GM12878 (cell line): ENCODE results near the gene TATDN2. TPM values are rescaled to one million over a fixed set of nuclear protein-coding genes. Genes with fewer than 3 reads are reported as not detected.

Source experiments
- ATAC-seq: fragments of 200-7000 bp; cut with Tn5 transposase; 3 replicates; pipeline ENCODE4 v1.9.1; 2020; ENCODE audit warnings: mild to moderate bottlenecking, moderate library complexity
- BruUV-seq: library from RNA; stranded (reverse); fragments of 400-500 nt; replicated peaks from 2 replicates; lab custom pipeline; 2021; lab: Mats Ljungman, UMichigan
- CTCF ChIA-PET: fragments of 300-600 bp; sonication (Branson Sonifier 250); formaldehyde crosslinking; extraction: SDS; loops from one replicate; lab custom pipeline; 2021; ENCODE audit warnings: inconsistent platforms; lab: Yijun Ruan, JAX
- POLR2A ChIA-PET: fragments of 350-600 bp; formaldehyde crosslinking; extraction: SDS; loops from one replicate; lab custom pipeline; 2021; ENCODE audit warnings: inconsistent platforms; lab: Charles Lee
- RAD21 ChIA-PET: fragments of 300-600 bp; sonication (Branson Sonifier 250); formaldehyde crosslinking; loops from one replicate; lab custom pipeline; 2023; ENCODE audit warnings: antibody characterized with exemption; ENCODE audit not compliant: unreplicated experiment; lab: Charles Lee
- SMC1A ChIA-PET: fragments of 300-600 bp; sonication (Branson Sonifier 250); formaldehyde crosslinking; loops from one replicate; lab custom pipeline; 2023; ENCODE audit not compliant: unreplicated experiment, uncharacterized antibody; lab: Charles Lee
- DNase-seq: peaks from one replicate; pipeline ENCODE4 v3.0.0-alpha.2; 2011; ENCODE audit warnings: low read depth, low spot score
- FAIRE-seq: peaks from 3 replicates; lab custom pipeline; 2011; peaks lifted over from hg19 to GRCh38; lab: Jason Lieb, UNC
- H2AFZ ChIP-seq: 2 replicates; pipeline ENCODE4 v1.6.0; 2011; ENCODE audit warnings: low read depth, low read length, control low read depth; ENCODE audit not compliant: control insufficient read depth
- H3K27ac ChIP-seq: 2 replicates; pipeline ENCODE4 v1.5.1; 2011; ENCODE audit warnings: control low read depth; ENCODE audit not compliant: control insufficient read depth, insufficient read depth
- H3K27me3 ChIP-seq, 2 experiments: replicated peaks in 1 of 2; 2 replicates each; pipeline versions ENCODE4 v1.6.0 to v1.6.1; 2011; ENCODE audit warnings: low read length in 1 of 2; ENCODE audit not compliant: control insufficient read depth in 2 of 2, insufficient read depth in 2 of 2
- H3K36me3 ChIP-seq, 2 experiments: 2 replicates each; pipeline ENCODE4 v1.5.1; 2011; ENCODE audit warnings: low read length in 1 of 2; ENCODE audit not compliant: control insufficient read depth in 2 of 2, insufficient read depth in 2 of 2
- H3K4me1 ChIP-seq: 2 replicates; pipeline ENCODE4 v1.6.1; 2011; ENCODE audit warnings: mild to moderate bottlenecking, low read length, moderate library complexity, mixed read lengths; ENCODE audit not compliant: control insufficient read depth, insufficient read depth
- H3K4me2 ChIP-seq: 2 replicates; pipeline ENCODE4 v1.6.0; 2011; ENCODE audit warnings: control low read depth; ENCODE audit not compliant: control insufficient read depth, insufficient read depth
- H3K4me3 ChIP-seq: fragments of 200-600 bp; sonication (generic); 2 replicates; pipeline ENCODE4 v1.5.1; 2016
- H3K79me2 ChIP-seq: 2 replicates; pipeline ENCODE4 v1.6.0; 2011; ENCODE audit warnings: low read length; ENCODE audit not compliant: control insufficient read depth, insufficient read depth
- H3K9ac ChIP-seq: 2 replicates; pipeline ENCODE4 v1.8.0; 2011; ENCODE audit warnings: low read length, control low read depth, mixed read lengths; ENCODE audit not compliant: control insufficient read depth, insufficient read depth
- H3K9me3 ChIP-seq: replicated peaks from 3 replicates; pipeline ENCODE4 v1.5.1; 2011; ENCODE audit warnings: mild to moderate bottlenecking, low read length; ENCODE audit not compliant: control insufficient read depth, insufficient read depth
- H4K20me1 ChIP-seq: 2 replicates; pipeline ENCODE4 v1.6.0; 2011; ENCODE audit not compliant: control insufficient read depth, insufficient read depth
- E2F4 ChIP-seq: IDR thresholded peaks from 2 replicates; pipeline ENCODE4 v1.6.1; 2012; ENCODE audit warnings: low read depth, low read length, improper control_type of control experiment
- EGR1 ChIP-seq, 2 experiments: IDR thresholded peaks; 1 replicate in 1 of 2; 2 replicates in 1 of 2; pipeline ENCODE4 v1.6.1; 2011 to 2012; ENCODE audit warnings: low read depth in 2 of 2, low read length in 2 of 2, borderline replicate concordance in 1 of 2, mild to moderate bottlenecking in 1 of 2, moderate library complexity in 1 of 2
- ETV6 ChIP-seq, 2 experiments: fragments of 450-650 bp in 1 of 2; IDR thresholded peaks in 1 of 2; conservative IDR thresholded peaks in 1 of 2; 2 replicates each; pipeline ENCODE4 v1.6.1; 2014; ENCODE audit warnings: antibody characterized with exemption in 1 of 2, borderline replicate concordance in 1 of 2, low read depth in 1 of 2, mild to moderate bottlenecking in 1 of 2, moderate library complexity in 1 of 2
- HDAC6 ChIP-seq: fragments of 200-600 bp; sonication (generic); IDR thresholded peaks from one replicate; pipeline ENCODE4 v1.8.0; 2017; ENCODE audit warnings: antibody characterized with exemption; ENCODE audit not compliant: unreplicated experiment
- HDGF ChIP-seq: fragments of 450-650 bp; IDR thresholded peaks from 2 replicates; pipeline ENCODE4 v1.6.1; 2016; ENCODE audit warnings: antibody characterized with exemption
- IRF5 ChIP-seq: fragments of 450-650 bp; IDR thresholded peaks from 2 replicates; pipeline ENCODE4 v1.6.1; 2017; ENCODE audit warnings: borderline replicate concordance
- LARP7 ChIP-seq: fragments of 450-650 bp; IDR thresholded peaks from 2 replicates; pipeline ENCODE4 v1.6.1; 2017; ENCODE audit warnings: mild to moderate bottlenecking
- NFIC ChIP-seq: IDR thresholded peaks from 2 replicates; pipeline ENCODE4 v1.6.1; 2012; ENCODE audit warnings: low read depth, mild to moderate bottlenecking, inconsistent platforms, low read length, moderate library complexity
- NR2C1 ChIP-seq: fragments of 450-650 bp; IDR thresholded peaks from 2 replicates; pipeline ENCODE4 v1.6.1; 2017; ENCODE audit warnings: antibody characterized with exemption, mild to moderate bottlenecking, moderate library complexity
- PRDM15 ChIP-seq: fragments of 450-650 bp; formaldehyde crosslinking; IDR thresholded peaks from 2 replicates; pipeline ENCODE4 v1.4.0; 2020; ENCODE audit warnings: mild to moderate bottlenecking, moderate library complexity
- RAD21 ChIP-seq: IDR thresholded peaks from 2 replicates; pipeline ENCODE4 v1.6.1; 2011; ENCODE audit warnings: mild to moderate bottlenecking, low read depth, low read length, moderate library complexity; ENCODE audit not compliant: insufficient read depth
- RFX5 ChIP-seq: IDR thresholded peaks from 2 replicates; pipeline ENCODE4 v1.6.1; 2011; ENCODE audit warnings: low read depth, low read length, improper control_type of control experiment
- RUNX3 ChIP-seq: IDR thresholded peaks from 2 replicates; pipeline ENCODE4 v1.6.1; 2012; ENCODE audit warnings: low read length, inconsistent platforms
- SUZ12 ChIP-seq: fragments of 200-600 bp; sonication (generic); IDR thresholded peaks from one replicate; pipeline ENCODE4 v1.6.1; 2018; ENCODE audit warnings: antibody characterized with exemption, mild to moderate bottlenecking; ENCODE audit not compliant: unreplicated experiment
- ZBTB11 ChIP-seq: fragments of 450-650 bp; formaldehyde crosslinking; IDR thresholded peaks from 2 replicates; pipeline ENCODE4 v1.5.0; 2022; ENCODE audit warnings: mild to moderate bottlenecking, missing genetic modification characterization
- WGBS: methylation state at CpG from one replicate; pipeline ENCODE4 v1.1.6; 2016; ENCODE audit warnings: low lambda C conversion rate; ENCODE audit not compliant: insufficient replicate concordance, insufficient coverage; ENCODE audit errors: missing lambda C conversion rate; 5-methylcytosine and 5-hydroxymethylcytosine counted together
- in situ Hi-C: fragments of 300-500 bp; cut with MboI; formaldehyde crosslinking; loops from 9 replicates; pipeline ENCODE4 v1.14.3; 2018; ENCODE audit warnings: mixed read lengths
- intact Hi-C: fragments of 100-400 bp; cut with micrococcal nuclease; formaldehyde crosslinking; loops from one replicate; pipeline ENCODE4 v1.14.2; 2022; ENCODE audit not compliant: unreplicated experiment
- polyA plus RNA-seq, 11 experiments: library from polyadenylated mRNA; depleted of rRNA in 4 of 11; unstranded in 6 of 11; stranded (reverse) in 5 of 11; fragments of >200 nt; fragmentation: Nextera tagmentation in 4 of 11; fragmentation: Illumina TruSeq in 1 of 11; extraction: Ambion mirVana in 4 of 11; extraction: Trizol in 1 of 11; gene quantifications; 1 replicate in 1 of 11; 2 replicates in 10 of 11; pipeline versions ENCODE4 v1.2.1 to v1.2.3, GENCODE V29; 2011 to 2016; ENCODE audit warnings: inconsistent platforms in 2 of 11, missing spikeins in 2 of 11, low read depth in 1 of 11
- total RNA-seq, 4 experiments: library from RNA; depleted of rRNA in 3 of 4; stranded (reverse); fragments of >200 nt in 3 of 4; fragmentation: Illumina TruSeq in 1 of 4; extraction: Trizol in 1 of 4; gene quantifications; 2 replicates each; pipeline versions ENCODE4 v1.2.1 to v1.2.3, GENCODE V29; 2013 to 2021

The TATDN2 gene
- total and polyA plus RNA-seq, 10 of the 15 experiments (the other 5 are each of a cell fraction or from before 2014, with no cell fraction given), result 4.2 to 36.5 (median 15.8) TPM

- H3K9me3 ChIP-seq, result peaks cover 9% of the 10 kb centered on the region
- TF ChIP-seq PRDM15 (CRISPR knock-in tag) (no peak), SUZ12 (no peak), HDGF (no peak), NR2C1 (no peak), RAD21 (no peak), HDAC6 (no peak), EGR1 (IDR thresholded peaks at IDR 0.05; ENCODE audit: borderline replicate concordance in 1 of 2, low read depth in 2 of 2, low read length in 2 of 2) (no peak), IRF5 (no peak), ZBTB11 (CRISPR knock-in tag) (no peak), RUNX3 (no peak), NFIC (no peak), E2F4 (no peak), RFX5 (no peak), LARP7 (no peak), ETV6 (conservative IDR thresholded peaks at IDR 0.05 in 1 of 2, IDR thresholded peaks at IDR 0.05 in 1 of 2; ENCODE audit: borderline replicate concordance in 1 of 2, low read depth in 1 of 2) (no peak)
- ChIA-PET POLR2A (no interaction called here), CTCF (no interaction called here), SMC1A (interaction anchor here (1.7 kb wide), 1 partner anchor 46 kb away, joined by 4 read pairs; no protein-coding TSS in a partner anchor), RAD21 (no interaction called here)
- in situ Hi-C loops, result no loop called here
- no peak overlapping the region for H3K27ac ChIP-seq
- H3K27me3 ChIP-seq, result no peaks in the 10 kb centered on the region
- H3K4me1 ChIP-seq, result peaks cover 7% of the 10 kb centered on the region
- no peak overlapping the region for H3K4me2 ChIP-seq
- no peaks in the 10 kb centered on the region for H4K20me1 ChIP-seq
- WGBS, result 91% methylated on average over 6 of the region's 6 CpGs
- no peak overlapping the region for H2AFZ ChIP-seq
- H3K36me3 ChIP-seq, result peaks cover 1 to 2% of the 10 kb centered on the region in 2 experiments; a peak in 1 of 4 replicates
- H3K9ac ChIP-seq, result no peak overlapping the region
- BruUV-seq, result no TSS peak
- FAIRE-seq (no peak), ATAC-seq (no peak), DNase-seq (no peak)
- intact Hi-C loops, result no loop called here
- H3K4me3 ChIP-seq, result no peak overlapping the region
- H3K79me2 ChIP-seq, result no peaks in the 10 kb centered on the region
These were observed 7.5 kb upstream of the TATDN2 start for GRCh38 chr3:10240799-10241198.
